HEK293 (cell line): ENCODE results near the gene CKMT2.

ENCODE experiments used
- CTCF ChIA-PET: fragments of 350-600 bp; formaldehyde crosslinking; extraction: SDS; loops from one replicate; lab custom pipeline; 2021; ENCODE audit warnings: antibody characterized with exemption; lab: Yijun Ruan, JAX
- POLR2A ChIA-PET: fragments of 300-600 bp; formaldehyde crosslinking; extraction: SDS; loops from one replicate; lab custom pipeline; 2020; ENCODE audit warnings: antibody characterized with exemption, inconsistent platforms; lab: Yijun Ruan, JAX
- H3K27ac ChIP-seq: fragments of 200-500 bp; sonication (Bioruptor generic); 2 replicates; pipeline ENCODE4 v1.5.1; 2014; ENCODE audit warnings: low read depth, low read length, control low read depth, inconsistent platforms; ENCODE audit errors: extremely low read depth
- H3K36me3 ChIP-seq, 2 experiments: fragments of 200-500 bp in 1 of 2; sonication (Bioruptor generic) in 1 of 2; 1 replicate in 1 of 2; 2 replicates in 1 of 2; pipeline ENCODE4 v1.5.1; 2014 to 2017; ENCODE audit warnings: inconsistent platforms in 2 of 2, low read length in 2 of 2; ENCODE audit not compliant: control insufficient read depth in 2 of 2, insufficient read depth in 1 of 2
- H3K4me1 ChIP-seq: fragments of 200-500 bp; sonication (Bioruptor generic); 2 replicates; pipeline ENCODE4 v1.5.1; 2014; ENCODE audit warnings: mild to moderate bottlenecking, low read length, inconsistent platforms; ENCODE audit not compliant: control insufficient read depth, insufficient read depth
- H3K4me3 ChIP-seq: 2 replicates; pipeline ENCODE4 v1.5.1; 2011; ENCODE audit warnings: low read depth, mild to moderate bottlenecking, control low read depth, low read length, moderate library complexity
- H3K9me3 ChIP-seq: fragments of 200-500 bp; sonication (Bioruptor generic); 2 replicates; pipeline ENCODE4 v1.5.1; 2014; ENCODE audit warnings: low read depth, low read length, inconsistent platforms; ENCODE audit not compliant: control insufficient read depth, insufficient read depth
- BCL11A ChIP-seq: fragments of 450-650 bp; formaldehyde crosslinking; IDR thresholded peaks from 2 replicates; pipeline ENCODE4 v1.5.1; 2016; ENCODE audit warnings: low read depth, missing biosample characterization, missing genetic modification characterization
- BCL6B ChIP-seq: fragments of 450-650 bp; formaldehyde crosslinking; IDR thresholded peaks from 2 replicates; pipeline ENCODE4 v1.5.1; 2017; ENCODE audit warnings: missing biosample characterization, missing genetic modification characterization
- EGR2 ChIP-seq: fragments of 450-650 bp; formaldehyde crosslinking; IDR thresholded peaks from 2 replicates; pipeline ENCODE4 v1.5.1; 2016; ENCODE audit warnings: low read depth, missing biosample characterization, missing genetic modification characterization
- OVOL3 ChIP-seq: fragments of 450-650 bp; formaldehyde crosslinking; IDR thresholded peaks from 2 replicates; pipeline ENCODE4 v1.5.1; 2016; ENCODE audit warnings: missing biosample characterization, missing genetic modification characterization
- SCRT1 ChIP-seq: fragments of 450-650 bp; formaldehyde crosslinking; IDR thresholded peaks from 2 replicates; pipeline ENCODE4 v1.5.1; 2016; ENCODE audit warnings: missing biosample characterization, missing genetic modification characterization, borderline replicate concordance
- ZIC2 ChIP-seq: fragments of 450-650 bp; formaldehyde crosslinking; IDR thresholded peaks from 2 replicates; pipeline ENCODE4 v1.5.1; 2016; ENCODE audit warnings: missing biosample characterization, missing genetic modification characterization
- ZNF10 ChIP-seq: fragments of 450-650 bp; formaldehyde crosslinking; IDR thresholded peaks from 2 replicates; pipeline ENCODE4 v1.5.1; 2017; ENCODE audit warnings: missing biosample characterization, missing genetic modification characterization
- ZNF184 ChIP-seq: fragments of 450-650 bp; IDR thresholded peaks from 2 replicates; pipeline ENCODE4 v1.5.1; 2018; ENCODE audit warnings: missing biosample characterization, mild to moderate bottlenecking, missing genetic modification characterization
- ZNF211 ChIP-seq: fragments of 450-650 bp; formaldehyde crosslinking; IDR thresholded peaks from 2 replicates; pipeline ENCODE4 v1.5.1; 2016; ENCODE audit warnings: low read depth, missing biosample characterization, missing genetic modification characterization
- ZNF239 ChIP-seq: fragments of 450-650 bp; formaldehyde crosslinking; IDR thresholded peaks from 2 replicates; pipeline ENCODE4 v1.5.1; 2016; ENCODE audit warnings: missing biosample characterization, missing genetic modification characterization
- ZNF362 ChIP-seq: fragments of 450-650 bp; formaldehyde crosslinking; IDR thresholded peaks from 2 replicates; pipeline ENCODE4 v1.5.1; 2016; ENCODE audit warnings: missing biosample characterization, missing genetic modification characterization
- ZNF416 ChIP-seq: fragments of 450-650 bp; formaldehyde crosslinking; IDR thresholded peaks from 2 replicates; pipeline ENCODE4 v1.5.1; 2016; ENCODE audit warnings: missing biosample characterization, missing genetic modification characterization
- ZNF518A ChIP-seq: fragments of 450-650 bp; formaldehyde crosslinking; conservative IDR thresholded peaks from 2 replicates; pipeline ENCODE4 v1.5.1; 2016; ENCODE audit warnings: low read depth, missing biosample characterization, missing genetic modification characterization
- ZNF560 ChIP-seq: fragments of 450-650 bp; formaldehyde crosslinking; IDR thresholded peaks from 2 replicates; pipeline ENCODE4 v1.5.1; 2017; ENCODE audit warnings: missing biosample characterization, missing genetic modification characterization, borderline replicate concordance
- ZNF707 ChIP-seq: fragments of 450-650 bp; formaldehyde crosslinking; IDR thresholded peaks from 2 replicates; pipeline ENCODE4 v1.5.1; 2016; ENCODE audit warnings: missing biosample characterization, missing genetic modification characterization
- ZNF837 ChIP-seq: fragments of 450-650 bp; formaldehyde crosslinking; IDR thresholded peaks from 2 replicates; pipeline ENCODE4 v1.5.1; 2016; ENCODE audit warnings: missing biosample characterization, missing genetic modification characterization
- ZSCAN16 ChIP-seq: fragments of 450-650 bp; formaldehyde crosslinking; IDR thresholded peaks from 2 replicates; pipeline ENCODE4 v1.5.1; 2016; ENCODE audit warnings: missing biosample characterization, missing genetic modification characterization
- ZXDB ChIP-seq: fragments of 450-650 bp; formaldehyde crosslinking; IDR thresholded peaks from 2 replicates; pipeline ENCODE4 v1.5.1; 2016; ENCODE audit warnings: missing biosample characterization, missing genetic modification characterization
- TF ChIP-seq, protein P1 (sequence below): fragments of 450-650 bp; formaldehyde crosslinking; IDR thresholded peaks from 2 replicates; pipeline ENCODE4 v1.5.1; 2016; ENCODE audit warnings: missing biosample characterization, missing genetic modification characterization
- TF ChIP-seq, protein P2 (sequence below): fragments of 450-650 bp; formaldehyde crosslinking; IDR thresholded peaks from 2 replicates; pipeline ENCODE4 v1.5.1; 2016; ENCODE audit warnings: missing biosample characterization, missing genetic modification characterization

CKMT2 gene

GRCh38 chr5:81305785-81306184, 72.7 kb downstream of the CKMT2 start:
- peaks cover 10 to 31% of the 10 kb centered on the region in 2 experiments for H3K36me3 ChIP-seq
- POLR2A ChIA-PET, result no interaction called here
- H3K4me3 ChIP-seq, result no peak overlapping the region
- TF ChIP-seq ZIC2 (no peak), ZNF362 (no peak), ZNF560 (tag by site-specific recombination) (no peak), ZNF239 (tag by site-specific recombination) (no peak), ZSCAN16 (tag by site-specific recombination) (no peak), ZNF184 (tag by site-specific recombination) (no peak), SCRT1 (no peak), ZNF837 (tag by site-specific recombination) (no peak), BCL11A (tag by site-specific recombination) (no peak), ZNF416 (tag by site-specific recombination) (no peak), EGR2 (no peak), ZXDB (tag by site-specific recombination) (no peak), ZNF10 (tag by site-specific recombination) (no peak), OVOL3 (tag by site-specific recombination) (no peak), ZNF707 (tag by site-specific recombination) (no peak)
- TF ChIP-seq, protein P1, sequence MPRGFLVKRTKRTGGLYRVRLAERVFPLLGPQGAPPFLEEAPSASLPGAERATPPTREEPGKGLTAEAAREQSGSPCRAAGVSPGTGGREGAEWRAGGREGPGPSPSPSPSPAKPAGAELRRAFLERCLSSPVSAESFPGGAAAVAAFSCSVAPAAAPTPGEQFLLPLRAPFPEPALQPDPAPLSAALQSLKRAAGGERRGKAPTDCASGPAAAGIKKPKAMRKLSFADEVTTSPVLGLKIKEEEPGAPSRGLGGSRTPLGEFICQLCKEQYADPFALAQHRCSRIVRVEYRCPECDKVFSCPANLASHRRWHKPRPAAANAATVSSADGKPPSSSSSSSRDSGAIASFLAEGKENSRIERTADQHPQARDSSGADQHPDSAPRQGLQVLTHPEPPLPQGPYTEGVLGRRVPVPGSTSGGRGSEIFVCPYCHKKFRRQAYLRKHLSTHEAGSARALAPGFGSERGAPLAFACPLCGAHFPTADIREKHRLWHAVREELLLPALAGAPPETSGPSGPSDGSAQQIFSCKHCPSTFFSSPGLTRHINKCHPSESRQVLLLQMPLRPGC (tag by site-specific recombination), result no peak
- H3K27ac ChIP-seq, result no peak overlapping the region
- no peaks in the 10 kb centered on the region for H3K4me1 ChIP-seq
- CTCF ChIA-PET, result interaction anchor here (0.6 kb wide), 1 partner anchor 598 kb away, joined by 5 read pairs; no protein-coding TSS in a partner anchor
- H3K9me3 ChIP-seq, result no peaks in the 10 kb centered on the region

DNA sequence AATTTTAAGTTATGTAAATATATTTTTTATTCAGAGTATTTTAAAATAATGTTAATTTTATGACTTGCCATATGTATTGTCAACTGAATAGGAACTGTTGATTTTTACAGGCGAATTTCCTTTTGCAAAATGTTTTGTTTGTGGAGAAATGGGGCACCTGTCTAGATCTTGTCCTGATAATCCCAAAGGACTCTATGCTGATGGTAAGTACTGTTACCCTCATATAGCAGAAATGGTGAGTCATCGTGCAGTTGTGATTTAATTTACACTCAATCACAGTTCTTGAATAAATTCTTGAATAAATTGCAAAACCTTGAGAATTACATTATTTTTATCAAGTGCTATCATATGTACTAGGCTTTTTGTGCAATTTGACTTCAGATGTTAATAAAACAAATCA, 75.7 kb downstream of the CKMT2 start:
- Histone ChIP-seq H3K4me3 (no peak overlapping the region), H3K9me3 (no peaks in the 10 kb centered on the region)
- TF ChIP-seq, protein P2, sequence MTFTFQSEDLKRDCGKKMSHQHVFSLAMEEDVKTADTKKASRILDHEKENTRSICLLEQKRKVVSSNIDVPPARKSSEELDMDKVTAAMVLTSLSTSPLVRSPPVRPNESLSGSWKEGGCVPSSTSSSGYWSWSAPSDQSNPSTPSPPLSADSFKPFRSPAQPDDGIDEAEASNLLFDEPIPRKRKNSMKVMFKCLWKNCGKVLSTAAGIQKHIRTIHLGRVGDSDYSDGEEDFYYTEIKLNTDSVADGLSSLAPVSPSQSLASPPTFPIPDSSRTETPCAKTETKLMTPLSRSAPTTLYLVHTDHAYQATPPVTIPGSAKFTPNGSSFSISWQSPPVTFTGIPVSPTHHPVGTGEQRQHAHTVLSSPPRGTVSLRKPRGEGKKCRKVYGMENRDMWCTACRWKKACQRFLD (tag by site-specific recombination), result no peak
- TF ChIP-seq BCL6B (tag by site-specific recombination) (no peak), ZNF518A (tag by site-specific recombination) (no peak), ZNF211 (tag by site-specific recombination) (no peak), EGR2 (no peak)
- TF ChIP-seq, all 188 proteins: peak for 0
- POLR2A ChIA-PET, result interaction anchor here (1.4 kb wide), 1 partner anchor 7 kb away, joined by 3 read pairs; the partner anchor contains the start of gene ZCCHC9
- Histone ChIP-seq H3K36me3 (peaks cover 19 to 59% of the 10 kb centered on the region in 2 experiments; a peak in 2 of 3 replicates), H3K4me1 (no peaks in the 10 kb centered on the region), H3K27ac (no peak overlapping the region)
- CTCF ChIA-PET, result interaction anchor here (1.6 kb wide), 1 partner anchor 10 kb away, joined by 6 read pairs; no protein-coding TSS in a partner anchor
